GM18861 (cell line): ENCODE data around the gene SENP8.
"Not testable (repeated sequence)": the region's sequence is repeated elsewhere in the genome, so short reads cannot be mapped to it uniquely, and the experiment has no call there.

Source experiments
- ATAC-seq: cut with Tn5 transposase; IDR thresholded peaks from one replicate; pipeline ENCODE4 v1.9.1; 2021; ENCODE audit not compliant: unreplicated experiment

SENP8 gene

GRCh38 chr15:72154316-72154715 is 36.1 kb downstream of the SENP8 start:
- ATAC-seq = no peak

DNA sequence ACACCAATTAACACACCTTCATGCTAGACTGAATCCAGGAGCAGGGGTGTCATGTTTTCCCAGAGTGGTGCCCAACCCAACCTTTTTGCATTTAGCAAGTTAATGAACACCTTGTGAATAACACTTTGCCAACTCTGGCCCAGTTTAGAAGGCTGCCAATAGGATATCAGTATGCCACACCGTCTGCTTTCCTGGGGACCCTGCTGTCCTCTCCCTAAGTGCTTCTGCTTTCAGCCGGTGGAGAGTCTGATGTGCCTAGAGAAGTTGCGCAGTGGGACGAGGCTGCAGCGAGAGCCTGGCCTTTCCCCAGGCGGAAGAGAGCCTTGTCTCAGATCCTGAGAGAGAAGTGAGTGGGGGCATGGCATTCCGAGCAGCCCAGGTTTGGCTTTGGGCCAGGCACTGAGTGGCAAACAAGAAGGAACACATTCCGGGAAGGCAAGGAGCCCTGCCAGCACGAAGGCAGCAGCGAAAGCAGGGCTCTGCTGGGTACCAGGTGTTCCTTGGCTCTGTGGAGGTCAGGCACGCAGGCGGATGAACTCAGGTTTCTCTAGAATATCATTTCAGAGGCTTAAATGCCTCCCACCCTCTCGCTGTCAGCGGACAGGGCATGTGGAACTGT is 36.9 kb downstream of the SENP8 start:
- no peak for ATAC-seq

- peak; percentile 80 for ATAC-seq
These were observed 37.7 kb downstream of the SENP8 start for GRCh38 chr15:72155635-72156616.

GRCh38 chr15:72156928-72157327 is 38.7 kb downstream of the SENP8 start:
- no peak for ATAC-seq

DNA sequence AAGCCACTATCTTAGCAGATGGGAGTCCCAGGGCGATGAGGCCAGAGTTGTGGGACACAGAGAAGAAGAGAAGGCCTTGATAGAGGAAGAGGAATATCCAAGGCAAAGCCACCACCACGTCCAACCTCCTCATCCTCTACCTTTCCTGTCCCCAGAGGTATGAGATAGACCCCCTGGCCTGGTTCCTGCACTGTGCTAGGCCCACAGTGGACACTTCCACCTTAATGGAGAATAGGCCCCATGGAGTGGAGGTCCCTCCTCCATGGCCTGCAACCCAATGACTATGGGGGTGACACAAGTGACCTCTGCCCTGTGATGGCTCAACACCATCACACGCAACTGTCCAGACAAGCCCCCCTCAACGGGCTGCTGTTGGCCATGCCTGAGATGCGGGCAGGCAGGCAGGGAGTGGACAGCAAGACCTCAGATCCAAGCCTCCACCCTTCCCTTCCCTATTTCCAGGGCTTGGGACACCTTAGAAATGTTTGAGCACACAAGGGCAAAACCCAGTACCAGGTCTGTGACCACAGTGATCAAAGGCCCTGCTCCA is 42.6 kb downstream of the SENP8 start:
- no peak for ATAC-seq

- ATAC-seq = no peak
These were observed 43.3 kb downstream of the SENP8 start for GRCh38 chr15:72161361-72162132.

DNA sequence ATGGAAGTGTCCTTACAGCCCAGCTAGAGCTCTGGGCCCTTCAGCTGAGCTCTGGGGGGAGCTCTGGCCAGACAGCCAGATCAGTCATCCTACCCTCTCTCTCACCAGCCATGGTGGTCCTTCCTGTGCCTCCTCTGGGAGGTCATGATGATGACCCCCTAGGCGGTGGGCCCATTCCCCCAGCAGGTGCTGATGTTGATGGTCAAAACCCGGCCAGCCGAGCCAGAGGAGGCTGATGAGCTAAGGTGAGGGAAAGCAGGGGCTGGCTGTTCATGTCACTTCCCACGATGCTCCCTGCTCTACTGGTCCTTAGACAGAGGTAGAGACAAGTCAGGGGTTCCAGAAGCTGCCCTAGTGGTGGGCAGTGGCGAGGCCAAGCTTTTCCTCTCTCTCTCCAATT is 44.4 kb downstream of the SENP8 start:
- ATAC-seq = no peak

GRCh38 chr15:72163719-72164118 is 45.5 kb downstream of the SENP8 start:
- no peak for ATAC-seq

GRCh38 chr15:72166716-72167417 is 48.7 kb downstream of the SENP8 start:
- ATAC-seq = no peak

DNA sequence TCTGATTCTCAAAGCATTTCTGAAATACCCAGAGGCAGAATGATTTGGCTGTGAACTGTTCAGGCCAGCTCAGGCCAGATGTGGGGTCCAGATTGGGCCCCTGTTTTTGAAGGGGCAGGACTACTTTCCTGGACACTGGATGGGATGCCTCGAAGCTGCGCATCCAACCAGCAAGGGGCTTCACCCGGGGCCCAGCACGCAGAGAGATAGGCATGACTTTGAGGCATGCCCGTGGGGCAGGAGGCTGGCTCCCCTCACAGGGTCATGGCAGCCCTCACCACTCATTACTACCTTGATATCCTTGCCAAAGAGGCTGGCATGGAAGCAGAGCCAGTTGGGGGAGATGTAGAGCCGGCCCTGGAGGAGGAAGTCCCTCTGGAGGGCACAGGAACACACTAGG is 49.2 kb downstream of the SENP8 start:
- ATAC-seq = no peak

DNA sequence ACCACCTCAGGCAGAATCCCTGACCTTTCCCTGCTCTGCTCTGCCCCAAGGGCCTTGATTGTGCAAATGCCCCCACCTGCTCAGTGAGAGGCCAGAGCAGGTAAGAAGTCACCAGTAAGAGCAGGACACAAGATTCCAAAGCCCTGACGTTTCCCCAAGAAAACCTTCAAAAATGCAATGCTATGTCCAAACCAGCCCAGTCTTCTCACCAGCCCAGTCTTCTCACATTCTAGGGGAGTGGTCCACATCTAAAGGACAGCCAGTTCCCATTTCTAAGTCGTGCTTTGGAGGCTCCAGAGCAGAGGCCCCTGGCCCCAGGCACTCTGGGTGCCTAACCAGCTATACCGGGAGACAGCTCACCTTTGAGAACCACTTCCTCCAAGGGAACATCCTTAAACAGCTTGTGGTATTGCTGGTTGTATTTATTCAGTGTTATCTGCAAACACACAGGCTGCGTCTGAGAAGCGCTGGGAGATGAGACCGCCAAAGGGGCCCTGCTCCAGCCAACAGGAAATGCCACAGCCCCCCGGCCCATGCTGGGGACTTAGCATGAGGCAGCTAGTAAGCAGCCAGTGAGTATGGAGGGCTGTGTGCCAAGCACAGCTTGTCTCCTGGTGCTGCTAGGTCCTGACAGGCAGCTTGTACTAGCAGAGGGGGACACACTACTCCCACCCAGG is 50.1 kb downstream of the SENP8 start:
- no peak for ATAC-seq

- ATAC-seq = no peak
These were observed 50.6 kb downstream of the SENP8 start for GRCh38 chr15:72168808-72169190.

DNA sequence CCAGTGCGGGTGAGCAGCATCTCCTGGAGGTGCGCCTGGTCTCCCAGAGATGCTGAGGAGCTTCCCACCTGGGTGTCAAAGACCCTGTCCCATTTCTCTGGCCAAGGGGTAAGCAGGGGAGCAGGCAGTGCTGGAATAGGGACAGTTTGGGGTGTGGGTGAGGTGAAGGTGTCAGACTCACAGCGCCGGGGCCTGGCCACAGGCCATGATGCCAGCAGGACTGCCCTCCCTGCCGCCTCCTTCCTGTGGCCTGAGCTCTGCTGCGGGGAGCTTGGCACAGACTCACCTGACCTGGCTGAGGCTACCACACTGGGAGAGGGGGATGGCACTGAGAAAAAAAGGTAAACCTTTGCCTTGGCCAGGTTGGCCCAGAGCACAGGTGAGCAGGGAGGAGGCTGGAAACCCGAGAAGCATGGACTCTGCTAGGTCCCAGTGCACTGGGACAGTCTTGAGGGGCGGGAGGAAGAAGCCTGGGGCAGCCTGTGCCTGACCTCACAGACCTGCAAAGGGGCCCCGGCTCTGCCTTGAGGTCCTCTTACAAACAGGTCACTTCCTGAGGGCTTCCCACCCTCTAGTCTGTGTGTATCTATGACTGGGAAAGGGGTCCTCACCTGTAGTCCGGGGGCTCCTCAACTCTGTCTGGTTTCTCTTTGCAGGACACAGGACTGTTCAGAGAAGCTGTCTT is 51.2 kb downstream of the SENP8 start:
- ATAC-seq = no peak

GRCh38 chr15:72169921-72170611 is 51.9 kb downstream of the SENP8 start:
- ATAC-seq = no peak

GRCh38 chr15:72170691-72171090 is 52.5 kb downstream of the SENP8 start:
- no peak for ATAC-seq

GRCh38 chr15:72171978-72172377 is 53.8 kb downstream of the SENP8 start:
- not testable (repeated sequence) for ATAC-seq

DNA sequence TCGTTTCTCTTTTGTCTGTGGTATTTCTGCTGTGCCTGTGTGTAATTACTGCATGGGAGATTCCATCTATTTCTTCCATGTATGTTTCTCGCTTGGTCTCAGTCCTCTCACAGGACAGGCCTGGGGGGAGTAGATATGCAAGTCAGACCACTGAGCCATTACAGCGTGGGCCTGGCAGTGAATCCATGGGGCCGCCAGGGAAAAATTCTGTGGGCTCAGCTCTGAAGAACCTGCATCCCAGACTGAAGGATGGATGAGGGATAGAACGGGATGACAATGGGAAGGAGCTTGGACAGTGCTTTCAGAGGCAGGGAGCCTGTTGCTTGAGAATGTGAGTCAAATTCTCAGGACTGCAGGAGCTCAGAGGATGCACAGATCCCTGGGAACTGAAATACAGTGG is 54.6 kb downstream of the SENP8 start:
- no peak for ATAC-seq

DNA sequence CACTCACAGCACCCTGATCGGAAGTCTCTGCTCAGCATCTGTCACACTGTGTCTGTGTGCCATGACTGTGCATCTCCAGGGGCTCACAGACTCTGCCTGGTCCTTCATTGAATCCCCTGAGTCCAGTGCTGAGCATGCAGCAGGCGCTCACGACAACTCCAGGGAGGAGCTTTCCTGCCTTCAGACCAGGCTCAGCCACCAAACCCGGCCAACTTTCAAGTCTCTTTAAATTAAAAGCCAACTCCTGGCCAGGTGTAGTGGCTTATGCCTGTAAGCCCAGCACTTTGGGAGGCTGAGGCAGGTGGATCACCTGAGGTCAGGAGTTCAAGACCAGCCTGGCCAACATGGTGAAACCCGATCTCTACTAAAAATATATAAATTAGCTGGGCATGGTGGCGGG is 55.2 kb downstream of the SENP8 start:
- ATAC-seq = no peak
